NCI-H146 (cell line): ENCODE data around the gene TBC1D10A.

Source experiments
- DNase-seq: peaks from one replicate; lab custom pipeline; 2025; lab: John Stamatoyannopoulos, UW

TBC1D10A gene

DNA sequence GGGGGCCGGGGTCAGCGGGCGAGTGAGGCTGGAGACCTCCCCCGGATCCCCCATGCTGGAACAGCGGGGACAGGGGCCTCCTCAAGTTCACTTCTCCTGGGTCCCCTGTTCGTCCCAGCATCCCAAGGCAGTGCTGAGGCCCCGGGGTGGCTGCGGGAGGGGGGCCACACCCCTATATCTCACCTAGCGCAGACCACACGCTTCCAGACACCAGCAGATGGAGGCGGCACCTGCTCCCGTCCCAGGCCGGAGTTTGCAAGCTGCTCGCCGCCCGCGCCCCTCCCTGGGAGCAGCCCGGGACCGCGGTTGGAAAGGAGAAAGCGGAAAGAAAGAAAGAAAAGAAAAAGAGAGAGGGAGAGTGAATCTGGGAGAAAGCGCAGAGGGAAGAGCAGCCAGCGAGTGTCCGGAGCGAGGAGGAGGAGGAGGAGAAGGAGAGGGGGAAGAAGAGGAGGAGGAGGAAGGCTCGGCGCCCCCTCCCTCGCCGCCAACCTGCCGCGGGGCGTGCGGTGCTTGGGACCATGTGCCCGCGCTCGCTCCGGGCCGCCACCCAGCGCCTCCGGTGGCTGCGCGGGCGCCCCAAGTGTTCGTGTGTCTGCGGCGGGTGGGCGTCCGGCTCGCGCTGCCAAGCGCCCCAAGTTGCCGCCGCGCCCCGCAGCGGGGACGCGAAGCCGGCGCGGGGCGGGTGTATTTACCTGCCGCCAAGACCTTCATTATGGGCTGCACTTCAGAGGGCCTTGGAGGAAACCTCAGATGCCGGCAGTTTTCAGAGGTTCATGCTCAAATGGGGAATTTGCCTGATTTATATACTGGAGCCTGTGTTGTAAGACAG, 80.5 kb downstream of the TBC1D10A start, which contains the start of gene LIF:
Gene LIF (minus strand): TSS at position 775 of the 829 bp plus-strand sequence. CDS start 64 bp downstream, at position 711.
- DNase-seq = no peak

DNA sequence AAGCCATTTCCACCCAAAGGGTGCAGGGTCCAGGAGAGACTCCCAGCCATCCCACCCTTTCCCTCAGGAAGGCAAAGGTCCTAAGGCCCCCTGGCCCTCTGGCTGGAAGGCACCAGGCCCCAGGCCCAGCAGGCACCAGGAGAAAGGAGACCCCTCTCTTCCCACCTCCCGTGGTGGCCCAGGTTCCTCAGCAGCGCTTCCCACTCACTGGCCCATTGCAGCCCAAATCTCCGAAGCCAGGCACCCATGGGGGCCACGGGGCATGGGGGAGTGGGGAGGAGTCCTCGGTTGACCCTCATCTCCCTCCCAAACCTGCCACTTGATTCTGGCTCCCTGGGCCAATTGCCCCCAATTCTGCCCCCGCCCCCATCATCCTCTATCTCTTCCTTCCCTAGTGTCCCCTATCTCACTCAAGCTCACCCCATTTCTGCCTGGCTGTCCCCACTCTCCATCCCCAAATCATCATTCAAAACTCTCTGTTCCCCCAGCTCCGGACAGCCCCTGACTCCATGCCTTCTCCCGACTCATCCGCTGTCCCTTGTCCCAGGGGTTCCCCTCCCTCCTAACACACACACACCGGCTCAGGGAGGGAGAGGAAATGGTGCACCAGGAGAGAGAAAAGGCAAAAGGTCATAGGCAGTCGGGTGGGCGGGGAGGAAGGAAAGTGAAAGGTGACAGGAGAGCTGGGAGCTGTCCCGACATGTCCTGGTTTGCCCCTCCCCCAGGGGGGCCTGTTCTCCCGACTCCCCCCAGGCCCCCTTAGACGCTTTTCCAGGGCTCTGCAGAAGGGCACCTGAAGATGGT, 81.4 kb downstream of the TBC1D10A start:
- no peak for DNase-seq

DNA sequence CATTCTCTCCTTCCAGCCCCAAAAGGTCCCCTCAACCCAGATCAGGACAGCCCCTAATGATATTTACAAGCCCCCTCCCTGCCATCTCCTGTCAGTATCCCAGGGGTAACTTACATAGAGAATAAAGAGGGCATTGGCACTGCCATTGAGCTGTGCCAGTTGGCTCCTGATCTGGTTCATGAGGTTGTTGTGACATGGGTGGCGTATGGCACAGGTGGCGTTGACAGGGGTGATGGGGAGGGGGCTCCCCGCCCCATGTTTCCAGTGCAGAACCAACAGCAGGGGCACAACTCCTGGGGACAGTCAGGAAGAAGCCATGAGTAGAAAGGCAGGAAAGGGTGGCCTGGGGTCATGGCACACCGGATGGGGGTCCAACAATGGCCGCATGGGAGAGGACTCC, 82.1 kb downstream of the TBC1D10A start:
- no peak for DNase-seq

DNA sequence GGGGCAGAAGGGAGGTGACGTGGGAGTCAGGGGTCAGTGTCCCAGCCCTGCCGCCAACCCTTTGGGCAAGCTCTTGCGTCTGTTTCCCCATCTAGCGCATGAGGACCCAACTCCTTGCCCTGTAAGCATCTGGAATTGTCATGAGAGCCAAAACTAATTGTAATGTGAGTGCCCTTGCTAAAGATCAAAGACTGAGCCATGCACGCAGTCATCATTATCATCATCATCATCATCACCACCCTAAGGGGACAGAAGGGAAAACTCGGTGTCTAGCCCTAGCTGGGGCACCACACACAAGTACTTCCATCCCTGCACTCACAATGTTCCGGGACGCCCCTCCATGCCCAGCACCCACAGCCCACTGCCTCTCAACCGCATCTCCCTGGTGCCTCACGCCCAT, 82.7 kb downstream of the TBC1D10A start:
- DNase-seq = no peak

DNA sequence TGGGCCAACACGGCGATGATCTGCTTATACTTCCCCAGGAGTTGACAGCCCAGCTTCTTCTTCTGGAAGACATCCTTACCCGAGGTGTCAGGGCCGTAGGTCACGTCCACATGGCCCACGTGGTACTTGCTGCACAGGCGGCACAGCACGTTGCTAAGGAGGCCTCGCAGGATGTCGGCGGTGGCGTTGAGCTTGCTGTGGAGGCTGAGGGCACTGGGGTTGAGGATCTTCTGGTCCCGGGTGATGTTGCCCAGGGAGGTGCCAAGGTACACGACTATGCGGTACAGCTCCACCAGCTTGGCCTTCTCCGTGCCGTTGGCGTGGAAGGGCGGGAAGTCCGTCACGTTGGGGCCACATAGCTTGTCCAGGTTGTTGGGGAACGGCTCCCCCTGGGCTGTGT, 83.1 kb downstream of the TBC1D10A start:
- DNase-seq = no peak
